ENCODE results near the gene APBB2.
"Not testable (repeated sequence)": the region's sequence is repeated elsewhere in the genome, so short reads cannot be mapped to it uniquely, and the experiment has no call there.

Gene APBB2

GRCh38 chr4:40998675-40999358 lies 215.5 kb downstream of the APBB2 start:
- no peak for DNase-seq (ENCODE audit: low read depth)
- no peak overlapping the region for H3K4me3 ChIP-seq (ENCODE audit: low read depth, low read length)
- in situ Hi-C loops (cut with HindIII; ENCODE audit: low sequenced_read_pairs) = no loop called here
- TF ChIP-seq CTCF (IDR thresholded peaks at IDR 0.05; ENCODE audit: low read depth, low read length, missing control alignments) = no peak

- DNase-seq (ENCODE audit: low read depth) = peak; percentile 31
- in situ Hi-C loops (cut with HindIII; ENCODE audit: low sequenced_read_pairs) = no loop called here
- no peak overlapping the region for H3K4me3 ChIP-seq (ENCODE audit: low read depth, low read length)
- TF ChIP-seq CTCF (IDR thresholded peaks at IDR 0.05; ENCODE audit: low read depth, low read length, missing control alignments) = no peak
Measured at GRCh38 chr4:40995850-40996249, 218.5 kb downstream of the APBB2 start.

- DNase-seq (ENCODE audit: low read depth); H3K4me3 ChIP-seq (ENCODE audit: low read depth, low read length); in situ Hi-C loops (cut with HindIII; ENCODE audit: low sequenced_read_pairs): not testable (repeated sequence)
Measured at GRCh38 chr4:40994321-40994720, 220.0 kb downstream of the APBB2 start.

GRCh38 chr4:40993296-40993693 lies 221.0 kb downstream of the APBB2 start:
- DNase-seq (ENCODE audit: low read depth); H3K4me3 ChIP-seq (ENCODE audit: low read depth, low read length); in situ Hi-C loops (cut with HindIII; ENCODE audit: low sequenced_read_pairs): not testable (repeated sequence)

- in situ Hi-C loops (cut with HindIII; ENCODE audit: low sequenced_read_pairs) = no loop called here
- no peak for TF ChIP-seq CTCF (IDR thresholded peaks at IDR 0.05; ENCODE audit: low read depth, low read length, missing control alignments)
- H3K4me3 ChIP-seq (ENCODE audit: low read depth, low read length) = no peak overlapping the region
- DNase-seq (ENCODE audit: low read depth) = no peak
Measured at GRCh38 chr4:40992472-40993295, 221.7 kb downstream of the APBB2 start.

GRCh38 chr4:40991908-40992307 lies 222.4 kb downstream of the APBB2 start:
- in situ Hi-C loops (cut with HindIII; ENCODE audit: low sequenced_read_pairs) = no loop called here

GRCh38 chr4:40990899-40991265 lies 223.5 kb downstream of the APBB2 start:
- H3K4me3 ChIP-seq (ENCODE audit: low read depth, low read length) = no peak overlapping the region
- in situ Hi-C loops (cut with HindIII; ENCODE audit: low sequenced_read_pairs) = no loop called here
- no peak for TF ChIP-seq CTCF (IDR thresholded peaks at IDR 0.05; ENCODE audit: low read depth, low read length, missing control alignments)
- DNase-seq (ENCODE audit: low read depth) = no peak

More at GRCh38 chr4:40991908-40992307, 222.4 kb downstream of the APBB2 start:
- DNase-seq (ENCODE audit: low read depth) = no peak
- TF ChIP-seq CTCF (IDR thresholded peaks at IDR 0.05; ENCODE audit: low read depth, low read length, missing control alignments) = no peak
- no peak overlapping the region for H3K4me3 ChIP-seq (ENCODE audit: low read depth, low read length)
